ENCODE data around the gene DNMT3L.
"Not testable (repeated sequence)": the region's sequence is repeated elsewhere in the genome, so short reads cannot be mapped to it uniquely, and the experiment has no call there.

DNMT3L gene

DNA sequence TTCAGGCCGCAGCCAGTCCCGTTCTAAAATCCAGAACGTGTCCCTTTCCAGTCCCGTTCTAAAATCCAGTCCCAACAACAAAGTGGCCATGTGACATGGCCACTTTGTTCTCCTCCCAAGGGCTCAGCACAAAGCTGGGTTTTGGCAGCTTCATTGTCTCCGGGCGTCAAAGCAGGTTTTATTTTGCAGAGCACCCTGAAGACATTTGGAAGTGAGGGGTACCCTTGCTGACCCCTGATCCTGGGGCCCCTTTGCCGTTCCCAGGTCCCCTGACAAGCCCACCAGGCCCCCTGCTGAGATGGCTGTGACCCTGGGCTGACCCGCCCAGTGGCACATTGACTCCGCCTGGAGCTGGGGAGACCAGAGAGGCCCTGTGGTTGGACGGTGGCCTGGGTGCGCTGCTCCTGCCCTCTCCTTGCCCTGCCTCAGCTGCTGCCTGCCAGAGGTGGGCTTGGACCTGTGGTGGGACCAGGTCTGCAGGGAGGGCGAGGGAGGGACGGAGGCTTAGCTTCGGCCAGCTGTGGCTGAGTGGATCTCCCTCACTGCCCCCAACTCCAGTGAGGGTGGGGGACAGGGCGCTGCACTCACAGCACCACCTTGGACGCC lies 42.4 kb upstream of the DNMT3L start:
- DNase-seq = no peak
- Mint-ChIP-seq H3K27me3 (ENCODE audit: low read depth, poor library complexity) (peaks cover 3% of the 10 kb centered on the region), H3K36me3 (ENCODE audit: low read depth) (no peaks in the 10 kb centered on the region), H3K4me3 (no peak overlapping the region), H3K9me3 (no peaks in the 10 kb centered on the region), H3K4me1 (peaks cover 53% of the 10 kb centered on the region), H3K27ac (peak overlapping the region; percentile 91)
- TF ChIP-seq, protein P1, sequence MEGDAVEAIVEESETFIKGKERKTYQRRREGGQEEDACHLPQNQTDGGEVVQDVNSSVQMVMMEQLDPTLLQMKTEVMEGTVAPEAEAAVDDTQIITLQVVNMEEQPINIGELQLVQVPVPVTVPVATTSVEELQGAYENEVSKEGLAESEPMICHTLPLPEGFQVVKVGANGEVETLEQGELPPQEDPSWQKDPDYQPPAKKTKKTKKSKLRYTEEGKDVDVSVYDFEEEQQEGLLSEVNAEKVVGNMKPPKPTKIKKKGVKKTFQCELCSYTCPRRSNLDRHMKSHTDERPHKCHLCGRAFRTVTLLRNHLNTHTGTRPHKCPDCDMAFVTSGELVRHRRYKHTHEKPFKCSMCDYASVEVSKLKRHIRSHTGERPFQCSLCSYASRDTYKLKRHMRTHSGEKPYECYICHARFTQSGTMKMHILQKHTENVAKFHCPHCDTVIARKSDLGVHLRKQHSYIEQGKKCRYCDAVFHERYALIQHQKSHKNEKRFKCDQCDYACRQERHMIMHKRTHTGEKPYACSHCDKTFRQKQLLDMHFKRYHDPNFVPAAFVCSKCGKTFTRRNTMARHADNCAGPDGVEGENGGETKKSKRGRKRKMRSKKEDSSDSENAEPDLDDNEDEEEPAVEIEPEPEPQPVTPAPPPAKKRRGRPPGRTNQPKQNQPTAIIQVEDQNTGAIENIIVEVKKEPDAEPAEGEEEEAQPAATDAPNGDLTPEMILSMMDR (IDR thresholded peaks at IDR 0.05) = no peak

DNA sequence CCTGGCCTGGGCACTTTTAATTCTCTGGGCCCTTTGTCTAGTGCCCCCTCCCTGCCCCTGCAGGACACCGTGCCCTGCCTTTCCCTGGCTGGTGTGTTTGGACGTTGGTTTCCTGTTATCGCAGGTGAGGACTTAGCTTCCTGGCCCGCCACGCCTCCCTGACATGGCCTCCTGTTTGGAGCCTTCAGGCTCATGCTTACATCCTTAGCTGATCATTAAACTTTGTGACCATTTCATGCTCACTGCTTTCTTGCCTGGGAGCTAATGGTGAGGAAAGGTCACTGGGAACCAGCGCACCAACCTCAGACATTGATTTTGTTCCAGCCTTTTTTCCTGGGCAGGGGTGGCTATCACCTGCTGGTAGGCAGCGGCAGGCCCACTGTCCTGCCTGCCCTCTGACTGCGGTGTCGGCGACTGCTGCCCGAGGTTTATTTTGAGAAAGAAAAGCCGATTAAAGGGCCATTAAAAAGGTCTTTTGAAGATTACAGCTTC lies 41.8 kb upstream of the DNMT3L start:
- peaks cover 55% of the 10 kb centered on the region for H3K4me1 Mint-ChIP-seq
- TF ChIP-seq, protein P1 (IDR thresholded peaks at IDR 0.05) = no peak
- H3K27me3 Mint-ChIP-seq (ENCODE audit: low read depth, poor library complexity) = peaks cover 5% of the 10 kb centered on the region
- no peak for DNase-seq
- H3K9me3 Mint-ChIP-seq = no peaks in the 10 kb centered on the region
- peak overlapping the region; percentile 74 for H3K4me3 Mint-ChIP-seq
- H3K36me3 Mint-ChIP-seq (ENCODE audit: low read depth) = no peaks in the 10 kb centered on the region
- H3K27ac Mint-ChIP-seq = peak overlapping the region; percentile 91

DNA sequence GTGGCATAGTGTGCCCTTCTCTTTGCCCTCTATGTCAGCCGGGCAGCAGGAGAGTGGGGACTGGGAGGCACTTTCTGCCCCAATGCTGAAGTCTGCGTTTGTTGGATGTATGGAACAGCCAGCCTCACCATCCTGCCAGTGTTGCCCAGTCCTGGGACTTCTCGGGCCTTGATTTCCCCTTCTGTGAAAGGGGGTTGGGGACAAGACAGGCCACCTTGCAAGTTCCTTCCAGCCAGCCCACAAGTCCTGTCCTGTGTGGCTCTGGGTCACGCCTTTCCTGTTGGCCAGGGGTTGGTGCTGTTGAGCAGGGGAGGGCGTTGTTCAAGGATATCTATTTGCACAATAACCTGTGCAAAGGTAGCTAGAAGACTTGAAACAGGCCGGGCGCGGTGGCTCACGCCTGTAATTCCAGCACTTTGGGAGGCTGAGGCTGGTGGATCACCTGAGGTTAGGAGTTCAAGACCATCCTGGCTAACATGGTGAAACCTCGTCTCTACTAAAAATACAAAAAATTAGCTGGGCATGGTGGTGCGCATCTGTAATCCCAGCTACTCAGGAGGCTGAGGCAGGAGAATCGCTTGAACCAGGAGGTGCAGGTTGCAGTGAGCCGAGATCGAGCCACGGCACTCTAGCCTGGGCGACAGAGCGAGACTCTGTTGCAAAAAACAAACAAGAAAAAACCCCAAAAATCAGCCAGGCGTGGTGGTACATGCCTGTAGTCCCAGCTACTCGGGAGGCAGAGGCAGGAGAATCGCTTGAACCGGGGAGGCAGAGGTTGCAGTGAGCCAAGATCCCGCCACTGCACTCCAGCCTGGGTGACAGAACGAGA lies 41.1 kb upstream of the DNMT3L start:
- not testable (repeated sequence) for DNase-seq; H3K27me3 Mint-ChIP-seq (ENCODE audit: low read depth, poor library complexity); H3K9me3 Mint-ChIP-seq; H3K36me3 Mint-ChIP-seq (ENCODE audit: low read depth); H3K27ac Mint-ChIP-seq
- Mint-ChIP-seq H3K4me1 (peaks cover 49% of the 10 kb centered on the region), H3K4me3 (peak overlapping the region; percentile 60)

DNA sequence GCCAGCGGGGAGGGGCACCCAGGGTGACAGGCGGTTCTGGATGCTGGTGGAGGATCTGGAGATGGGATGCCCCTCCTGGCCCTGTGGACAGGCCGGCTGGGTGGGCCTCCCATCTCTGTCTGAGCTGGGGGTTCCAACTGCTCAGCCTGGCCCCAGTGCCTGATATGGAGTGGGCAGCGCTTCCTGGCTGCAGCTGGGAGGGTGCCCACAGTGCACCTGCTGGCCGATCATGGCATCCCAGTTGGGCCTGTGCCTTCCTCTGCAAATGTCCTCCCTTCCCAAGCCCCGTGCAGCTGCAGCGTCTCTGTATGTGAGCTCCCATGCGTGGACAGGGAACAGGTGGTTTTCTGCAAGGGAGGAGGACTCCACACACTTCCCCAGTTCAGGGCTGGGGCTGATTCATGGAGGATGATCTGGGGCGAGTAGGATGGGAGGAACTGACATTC lies 40.3 kb upstream of the DNMT3L start:
- peak overlapping the region; percentile 60 for H3K4me3 Mint-ChIP-seq

DNA sequence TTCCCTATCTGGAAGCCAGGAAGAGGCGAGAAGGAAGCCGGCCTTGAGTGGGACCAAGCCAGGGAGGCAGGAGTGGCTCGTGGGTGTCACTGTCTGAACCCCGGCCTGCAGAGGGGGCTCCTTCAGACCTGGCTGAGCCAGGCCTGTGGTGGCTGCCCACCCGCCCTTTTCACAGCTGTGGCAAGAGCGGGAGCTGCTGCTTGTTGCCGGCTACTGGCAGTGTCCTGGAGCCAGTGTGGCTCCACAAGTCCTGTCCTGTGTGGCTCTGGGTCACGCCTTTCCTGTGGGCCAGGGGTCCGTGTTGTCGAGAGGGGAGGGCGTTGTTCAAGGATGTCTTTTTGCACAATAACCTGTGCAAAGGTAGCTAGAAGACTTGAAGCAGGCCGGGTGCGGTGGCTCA lies 39.4 kb upstream of the DNMT3L start:
- Mint-ChIP-seq H3K27me3 (ENCODE audit: low read depth, poor library complexity) (peaks cover 13% of the 10 kb centered on the region), H3K9me3 (no peaks in the 10 kb centered on the region), H3K36me3 (ENCODE audit: low read depth) (no peaks in the 10 kb centered on the region), H3K4me1 (peaks cover 49% of the 10 kb centered on the region), H3K4me3 (peak overlapping the region; percentile 82), H3K27ac (no peak overlapping the region)
- no peak for DNase-seq
- TF ChIP-seq, protein P1 (IDR thresholded peaks at IDR 0.05) = no peak

More for the DNA sequence above, 40.3 kb upstream of the DNMT3L start:
- no peak overlapping the region for H3K27ac Mint-ChIP-seq
- DNase-seq = no peak
- H3K4me1 Mint-ChIP-seq = peaks cover 49% of the 10 kb centered on the region
- no peaks in the 10 kb centered on the region for H3K9me3 Mint-ChIP-seq
- TF ChIP-seq, protein P1 (IDR thresholded peaks at IDR 0.05) = no peak
- H3K36me3 Mint-ChIP-seq (ENCODE audit: low read depth) = no peaks in the 10 kb centered on the region
- peaks cover 13% of the 10 kb centered on the region for H3K27me3 Mint-ChIP-seq (ENCODE audit: low read depth, poor library complexity)

DNA sequence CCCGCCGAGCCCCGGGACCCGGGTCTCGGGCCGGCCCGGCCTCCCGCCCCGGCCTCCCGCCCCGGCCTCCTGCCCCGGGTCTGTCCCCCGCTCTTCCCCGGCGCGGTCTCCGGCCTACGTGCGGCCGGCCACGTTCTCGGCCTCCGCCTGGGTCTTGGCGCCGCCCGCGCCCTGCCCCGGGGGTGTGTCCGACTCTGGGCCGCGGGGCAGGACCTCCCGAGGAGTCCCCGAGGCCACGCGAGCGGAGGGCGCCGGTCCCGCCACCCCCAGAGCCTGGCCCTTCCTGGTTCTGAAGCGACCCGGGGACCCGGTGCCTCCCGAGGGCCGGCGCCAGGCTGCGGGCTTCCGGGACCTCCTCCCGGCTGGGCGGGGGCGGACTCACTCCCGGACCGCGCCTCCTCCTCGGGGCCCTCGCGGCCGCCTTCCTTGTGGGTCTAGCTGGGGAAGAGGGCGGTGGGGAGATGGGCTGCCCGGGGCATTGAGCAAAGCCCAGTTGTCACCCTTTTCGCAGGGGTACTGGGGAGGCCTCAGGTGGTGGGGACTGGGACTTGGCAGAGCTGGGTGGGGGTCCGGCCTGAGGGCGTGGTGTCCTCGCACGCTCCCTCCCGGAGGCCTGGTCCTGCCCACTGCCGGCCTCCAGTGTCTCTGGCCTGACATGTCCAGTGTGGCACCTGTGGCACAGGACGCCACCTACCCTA lies 38.7 kb upstream of the DNMT3L start:
- Mint-ChIP-seq H3K27ac (no peak overlapping the region), H3K4me1 (peaks cover 51% of the 10 kb centered on the region), H3K36me3 (ENCODE audit: low read depth) (no peaks in the 10 kb centered on the region), H3K9me3 (no peaks in the 10 kb centered on the region), H3K27me3 (ENCODE audit: low read depth, poor library complexity) (peaks cover 14% of the 10 kb centered on the region), H3K4me3 (peak overlapping the region; percentile 82)
- TF ChIP-seq, protein P1 (IDR thresholded peaks at IDR 0.05) = no peak
- peak; percentile 66 for DNase-seq
